Astrocyte of the cerebellum (primary cell): ENCODE measurements around the gene INPP5A.
"Not testable (repeated sequence)": the region's sequence is repeated elsewhere in the genome, so short reads cannot be mapped to it uniquely, and the experiment has no call there.

ENCODE experiments used
- DNase-seq: peaks from one replicate; pipeline ENCODE4 v3.0.0-alpha.2; 2011; ENCODE audit warnings: low read depth
- H3K4me3 ChIP-seq: 2 replicates; pipeline ENCODE4 v1.5.1; 2011; ENCODE audit warnings: mild to moderate bottlenecking, low read depth, low read length, moderate library complexity
- in situ Hi-C: cut with HindIII; loops from 2 replicates; pipeline ENCODE4 v1.10.0; 2017; ENCODE audit warnings: low sequenced_read_pairs
- TF ChIP-seq, protein P1 (sequence below): IDR thresholded peaks from 2 replicates; pipeline ENCODE4 v1.5.1; 2012; ENCODE audit warnings: low read length, low read depth, moderate library complexity, mild to moderate bottlenecking; ENCODE audit errors: missing control alignments

Gene INPP5A

DNA sequence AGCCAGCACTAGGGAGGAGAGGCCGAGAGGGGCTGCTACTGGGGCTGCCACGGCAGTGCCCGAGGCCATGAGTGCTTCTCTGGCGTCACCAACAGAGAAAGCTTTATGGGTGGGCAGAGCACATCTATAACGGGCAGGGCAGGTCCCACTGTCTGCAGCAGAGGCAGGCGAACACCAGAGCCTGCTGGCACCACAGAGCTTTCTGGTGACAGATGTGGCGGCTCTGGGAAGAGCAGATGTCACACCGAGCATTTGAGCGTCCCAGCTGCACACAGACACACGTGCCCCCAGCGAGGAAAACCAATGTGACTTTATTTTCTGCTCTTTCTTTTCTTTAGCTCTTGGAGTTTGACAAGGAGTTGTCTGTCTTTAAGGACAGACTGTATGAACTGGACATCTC is 227.8 kb downstream of the INPP5A start:
- in situ Hi-C loops = no loop called here
- H3K4me3 ChIP-seq = no peak overlapping the region
- TF ChIP-seq, protein P1, sequence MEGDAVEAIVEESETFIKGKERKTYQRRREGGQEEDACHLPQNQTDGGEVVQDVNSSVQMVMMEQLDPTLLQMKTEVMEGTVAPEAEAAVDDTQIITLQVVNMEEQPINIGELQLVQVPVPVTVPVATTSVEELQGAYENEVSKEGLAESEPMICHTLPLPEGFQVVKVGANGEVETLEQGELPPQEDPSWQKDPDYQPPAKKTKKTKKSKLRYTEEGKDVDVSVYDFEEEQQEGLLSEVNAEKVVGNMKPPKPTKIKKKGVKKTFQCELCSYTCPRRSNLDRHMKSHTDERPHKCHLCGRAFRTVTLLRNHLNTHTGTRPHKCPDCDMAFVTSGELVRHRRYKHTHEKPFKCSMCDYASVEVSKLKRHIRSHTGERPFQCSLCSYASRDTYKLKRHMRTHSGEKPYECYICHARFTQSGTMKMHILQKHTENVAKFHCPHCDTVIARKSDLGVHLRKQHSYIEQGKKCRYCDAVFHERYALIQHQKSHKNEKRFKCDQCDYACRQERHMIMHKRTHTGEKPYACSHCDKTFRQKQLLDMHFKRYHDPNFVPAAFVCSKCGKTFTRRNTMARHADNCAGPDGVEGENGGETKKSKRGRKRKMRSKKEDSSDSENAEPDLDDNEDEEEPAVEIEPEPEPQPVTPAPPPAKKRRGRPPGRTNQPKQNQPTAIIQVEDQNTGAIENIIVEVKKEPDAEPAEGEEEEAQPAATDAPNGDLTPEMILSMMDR = no peak
- DNase-seq = no peak

DNA sequence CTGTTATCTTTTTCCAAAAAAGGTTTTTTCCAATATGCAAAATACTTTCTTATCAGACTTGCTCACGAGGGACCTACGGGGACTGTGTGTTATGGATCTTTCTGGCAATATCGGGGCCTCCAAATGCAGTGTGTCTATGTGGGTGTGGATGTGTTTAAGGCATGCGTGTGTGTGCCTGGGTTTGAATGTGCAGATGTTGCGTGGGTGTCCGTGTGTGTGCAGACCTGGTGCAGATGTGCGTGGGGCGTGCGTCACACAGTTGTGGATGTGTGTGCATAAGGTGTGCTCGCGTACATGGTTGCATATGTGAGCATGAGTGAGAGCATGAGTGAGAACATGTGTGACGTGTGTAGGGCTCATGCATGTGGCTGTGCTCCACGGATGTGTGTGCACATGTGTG is 228.7 kb downstream of the INPP5A start:
- no peak for DNase-seq
- TF ChIP-seq, protein P1 = no peak
- in situ Hi-C loops = no loop called here
- no peak overlapping the region for H3K4me3 ChIP-seq

DNA sequence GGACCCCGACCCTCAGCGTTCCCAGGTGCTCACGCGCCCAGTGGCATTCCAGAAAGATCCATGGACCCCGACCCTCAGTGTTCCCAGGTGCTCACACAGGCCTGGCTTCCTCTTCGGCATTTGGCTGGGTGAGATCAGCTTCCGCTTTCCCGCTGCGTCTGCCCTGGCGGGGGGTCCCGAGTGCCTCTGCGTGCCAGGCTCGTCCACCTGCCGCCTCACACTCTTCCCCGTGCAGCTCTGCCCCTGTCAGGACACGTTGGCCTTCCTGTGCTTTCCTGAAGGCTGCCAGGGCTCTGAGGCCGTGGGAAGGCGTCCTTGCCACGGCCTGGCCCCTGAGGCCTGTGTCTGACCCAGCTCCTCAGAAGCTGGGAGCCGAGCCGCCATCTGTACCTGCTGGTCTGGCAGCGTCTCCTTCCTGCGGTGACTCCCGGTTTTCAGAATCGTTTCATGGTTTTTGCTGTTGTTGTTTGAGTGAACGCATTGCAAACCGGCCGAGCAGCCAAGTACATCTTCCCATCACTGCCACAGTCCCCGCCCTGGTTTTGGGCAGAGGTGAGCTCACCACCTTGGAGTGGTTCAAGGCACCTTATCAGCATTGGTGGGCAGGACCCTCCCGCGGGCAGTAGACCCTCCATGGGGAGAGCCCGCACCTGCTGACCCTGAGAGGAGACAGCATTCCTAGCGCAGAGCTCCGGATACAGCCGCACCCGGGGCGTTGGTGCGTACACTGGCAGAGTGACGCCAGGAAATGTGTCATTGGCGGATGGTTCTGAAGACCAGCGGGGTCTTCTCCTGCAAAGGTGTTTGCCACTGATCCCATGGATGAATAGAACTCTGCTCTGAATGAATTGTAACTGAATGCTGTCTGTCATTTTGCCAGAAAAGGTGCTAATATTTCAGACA is 231.0 kb downstream of the INPP5A start:
- in situ Hi-C loops = no loop called here
- TF ChIP-seq, protein P1 = no peak
- H3K4me3 ChIP-seq = no peak overlapping the region
- no peak for DNase-seq

DNA sequence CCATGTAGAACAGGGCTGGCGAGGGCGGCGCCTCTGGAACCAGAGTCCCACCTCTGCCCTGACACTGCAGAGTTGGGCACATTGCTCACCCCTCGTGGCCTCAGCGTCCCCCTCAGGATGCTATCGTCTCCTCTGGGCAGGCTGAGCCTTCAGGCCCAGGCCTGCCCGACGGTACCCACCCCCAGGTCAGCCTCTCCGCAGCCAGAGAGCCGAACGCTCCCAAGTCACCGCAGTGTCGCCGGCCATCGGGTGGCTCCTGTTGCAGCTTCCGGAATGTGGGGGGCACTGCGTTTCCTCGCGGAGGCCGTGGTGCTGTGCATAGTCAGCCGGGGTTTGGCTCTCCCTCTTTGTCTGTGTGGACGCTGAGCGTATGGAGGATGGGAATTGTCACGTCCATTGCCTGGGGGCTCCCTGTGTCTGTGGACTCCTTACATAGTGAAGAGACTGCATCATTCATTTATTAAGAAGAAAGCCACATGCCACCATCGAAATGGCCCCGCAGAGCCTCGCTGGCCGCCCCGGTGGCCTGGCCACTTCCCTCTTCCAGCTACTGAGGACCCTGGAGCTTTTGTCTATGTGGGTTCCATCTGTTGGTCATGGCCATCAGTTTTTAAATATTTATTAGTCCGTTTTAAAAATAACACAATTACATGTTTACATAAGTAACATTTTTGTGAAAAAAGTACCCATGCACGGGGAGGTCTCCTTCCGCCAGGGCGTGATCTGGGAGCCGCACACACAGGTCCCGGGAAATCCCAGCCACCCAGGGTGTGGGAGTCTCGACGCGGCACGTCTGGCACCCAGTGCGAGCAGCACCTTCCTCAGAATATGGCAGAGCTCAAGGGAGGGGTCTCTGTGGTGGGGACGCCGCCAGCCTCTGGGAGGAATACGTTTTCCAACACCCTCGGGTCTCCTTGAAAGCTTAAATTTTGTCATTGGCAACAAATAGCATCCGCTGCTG is 232.8 kb downstream of the INPP5A start:
- no peak for DNase-seq
- no peak overlapping the region for H3K4me3 ChIP-seq
- in situ Hi-C loops = loop anchor here (5.0 kb wide), 1 partner anchor 78 kb away; no protein-coding TSS in a partner anchor
- TF ChIP-seq, protein P1 = no peak

DNA sequence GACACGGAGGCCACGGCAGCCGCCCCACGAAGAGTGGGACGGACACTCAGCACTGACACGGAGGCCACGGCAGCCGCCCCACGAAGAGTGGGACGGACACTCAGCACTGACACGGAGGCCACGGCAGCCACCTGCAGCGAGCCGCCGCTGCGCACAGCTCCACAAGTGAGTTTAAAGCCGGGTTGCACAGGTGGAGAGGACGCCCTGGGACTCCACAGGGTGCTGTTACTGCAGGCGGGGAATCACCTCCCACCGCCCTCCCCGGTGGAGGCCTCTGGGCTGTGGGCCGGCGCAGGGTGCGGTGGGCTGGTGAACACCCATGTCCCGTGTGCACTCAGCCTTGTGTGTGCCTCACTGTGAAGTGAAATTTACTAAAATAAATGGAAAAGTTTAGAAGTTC is 235.2 kb downstream of the INPP5A start:
- not testable (repeated sequence) for DNase-seq
- in situ Hi-C loops = loop anchor here (5.0 kb wide), 1 partner anchor 81 kb away; no protein-coding TSS in a partner anchor

DNA sequence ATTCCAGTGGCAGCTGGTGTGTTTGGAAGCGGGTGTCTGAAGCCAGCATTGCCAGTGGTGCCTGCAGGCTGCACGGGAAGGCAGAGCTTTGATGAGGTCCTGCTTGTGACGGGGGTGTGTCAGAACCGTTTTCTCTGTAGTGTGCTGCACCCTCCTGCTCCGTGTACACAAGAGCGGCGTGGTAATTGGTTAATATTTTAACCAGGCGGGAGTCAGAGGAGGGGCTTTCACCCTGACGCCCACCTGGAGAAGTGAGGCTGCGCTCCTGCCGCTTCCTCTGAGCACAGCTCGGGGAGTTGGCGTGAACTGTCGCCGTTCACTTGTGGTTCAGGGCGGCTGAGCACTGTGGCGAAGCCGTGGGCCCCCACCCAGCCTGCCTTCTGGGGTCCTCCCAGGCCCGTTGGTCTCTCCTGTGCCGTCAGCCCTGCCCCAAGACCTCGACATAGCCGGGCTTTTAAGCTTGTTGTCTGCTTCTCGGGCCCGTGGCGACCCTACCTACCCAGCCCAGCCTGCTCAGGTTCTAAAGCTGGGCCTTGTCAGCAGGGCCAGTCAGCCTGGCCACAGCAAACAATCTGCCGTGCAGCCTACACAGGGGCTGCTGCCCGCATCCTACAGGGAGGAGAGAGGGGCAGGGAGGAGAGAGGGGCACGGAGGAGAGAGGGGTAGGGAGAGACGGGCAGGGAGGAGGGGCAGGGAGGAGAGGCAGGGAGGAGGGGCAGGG is 236.8 kb downstream of the INPP5A start:
- TF ChIP-seq, protein P1 = no peak
- in situ Hi-C loops = loop anchor here (5.0 kb wide), 1 partner anchor 82 kb away; no protein-coding TSS in a partner anchor
- H3K4me3 ChIP-seq = no peak overlapping the region
- no peak for DNase-seq

More for the DNA sequence above, 235.2 kb downstream of the INPP5A start:
- not testable (repeated sequence) for H3K4me3 ChIP-seq
